GM12878 (cell line): ENCODE measurements around the gene POLR2L. TPM values are rescaled to one million over a fixed set of nuclear protein-coding genes. Genes with fewer than 3 reads are reported as not detected.

Experiments
- ATAC-seq: fragments of 200-7000 bp; cut with Tn5 transposase; 3 replicates; pipeline ENCODE4 v1.9.1; 2020; ENCODE audit warnings: mild to moderate bottlenecking, moderate library complexity
- BruUV-seq: library from RNA; stranded (reverse); fragments of 400-500 nt; replicated peaks from 2 replicates; lab custom pipeline; 2021; lab: Mats Ljungman, UMichigan
- CTCF ChIA-PET: fragments of 300-600 bp; sonication (Branson Sonifier 250); formaldehyde crosslinking; extraction: SDS; loops from one replicate; lab custom pipeline; 2021; ENCODE audit warnings: inconsistent platforms; lab: Yijun Ruan, JAX
- POLR2A ChIA-PET: fragments of 350-600 bp; formaldehyde crosslinking; extraction: SDS; loops from one replicate; lab custom pipeline; 2021; ENCODE audit warnings: inconsistent platforms; lab: Charles Lee
- RAD21 ChIA-PET: fragments of 300-600 bp; sonication (Branson Sonifier 250); formaldehyde crosslinking; loops from one replicate; lab custom pipeline; 2023; ENCODE audit warnings: antibody characterized with exemption; ENCODE audit not compliant: unreplicated experiment; lab: Charles Lee
- SMC1A ChIA-PET: fragments of 300-600 bp; sonication (Branson Sonifier 250); formaldehyde crosslinking; loops from one replicate; lab custom pipeline; 2023; ENCODE audit not compliant: unreplicated experiment, uncharacterized antibody; lab: Charles Lee
- DNase-seq: peaks from one replicate; pipeline ENCODE4 v3.0.0-alpha.2; 2011; ENCODE audit warnings: low read depth, low spot score
- FAIRE-seq: peaks from 3 replicates; lab custom pipeline; 2011; peaks lifted over from hg19 to GRCh38; lab: Jason Lieb, UNC
- H2AFZ ChIP-seq: 2 replicates; pipeline ENCODE4 v1.6.0; 2011; ENCODE audit warnings: low read depth, low read length, control low read depth; ENCODE audit not compliant: control insufficient read depth
- H3K27ac ChIP-seq: 2 replicates; pipeline ENCODE4 v1.5.1; 2011; ENCODE audit warnings: control low read depth; ENCODE audit not compliant: control insufficient read depth, insufficient read depth
- H3K27me3 ChIP-seq, 2 experiments: replicated peaks in 1 of 2; 2 replicates each; pipeline versions ENCODE4 v1.6.0 to v1.6.1; 2011; ENCODE audit warnings: low read length in 1 of 2; ENCODE audit not compliant: control insufficient read depth in 2 of 2, insufficient read depth in 2 of 2
- H3K36me3 ChIP-seq, 2 experiments: 2 replicates each; pipeline ENCODE4 v1.5.1; 2011; ENCODE audit warnings: low read length in 1 of 2; ENCODE audit not compliant: control insufficient read depth in 2 of 2, insufficient read depth in 2 of 2
- H3K4me1 ChIP-seq: 2 replicates; pipeline ENCODE4 v1.6.1; 2011; ENCODE audit warnings: mild to moderate bottlenecking, low read length, moderate library complexity, mixed read lengths; ENCODE audit not compliant: control insufficient read depth, insufficient read depth
- H3K4me2 ChIP-seq: 2 replicates; pipeline ENCODE4 v1.6.0; 2011; ENCODE audit warnings: control low read depth; ENCODE audit not compliant: control insufficient read depth, insufficient read depth
- H3K4me3 ChIP-seq: fragments of 200-600 bp; sonication (generic); 2 replicates; pipeline ENCODE4 v1.5.1; 2016
- H3K79me2 ChIP-seq: 2 replicates; pipeline ENCODE4 v1.6.0; 2011; ENCODE audit warnings: low read length; ENCODE audit not compliant: control insufficient read depth, insufficient read depth
- H3K9ac ChIP-seq: 2 replicates; pipeline ENCODE4 v1.8.0; 2011; ENCODE audit warnings: low read length, control low read depth, mixed read lengths; ENCODE audit not compliant: control insufficient read depth, insufficient read depth
- H3K9me3 ChIP-seq: replicated peaks from 3 replicates; pipeline ENCODE4 v1.5.1; 2011; ENCODE audit warnings: mild to moderate bottlenecking, low read length; ENCODE audit not compliant: control insufficient read depth, insufficient read depth
- H4K20me1 ChIP-seq: 2 replicates; pipeline ENCODE4 v1.6.0; 2011; ENCODE audit not compliant: control insufficient read depth, insufficient read depth
- BHLHE40 ChIP-seq, 2 experiments: fragments of 450-650 bp in 1 of 2; IDR thresholded peaks; 2 replicates each; pipeline ENCODE4 v1.6.1; 2011 to 2017; ENCODE audit warnings: low read depth in 2 of 2, borderline replicate concordance in 1 of 2, improper control_type of control experiment in 1 of 2, low read length in 1 of 2, mild to moderate bottlenecking in 1 of 2
- BMI1 ChIP-seq: fragments of 450-650 bp; IDR thresholded peaks from 2 replicates; pipeline ENCODE4 v1.6.1; 2016; ENCODE audit warnings: mild to moderate bottlenecking, moderate library complexity, borderline replicate concordance
- CEBPB ChIP-seq, 2 experiments: fragments of 150-350 bp in 1 of 2; IDR thresholded peaks; 2 replicates each; pipeline ENCODE4 v1.6.1; 2012 to 2014; ENCODE audit warnings: low read depth in 2 of 2, low read length in 2 of 2, borderline replicate concordance in 1 of 2, inconsistent platforms in 1 of 2
- IRF4 ChIP-seq: IDR thresholded peaks from 2 replicates; pipeline ENCODE4 v1.6.1; 2011; ENCODE audit warnings: low read depth, low read length
- SMC3 ChIP-seq: IDR thresholded peaks from 2 replicates; pipeline ENCODE4 v1.6.1; 2011; ENCODE audit warnings: low read length, improper control_type of control experiment, borderline replicate concordance
- ZNF217 ChIP-seq: fragments of 450-650 bp; IDR thresholded peaks from 2 replicates; pipeline ENCODE4 v1.6.1; 2017; ENCODE audit warnings: antibody characterized with exemption, mild to moderate bottlenecking
- WGBS: methylation state at CpG from one replicate; pipeline ENCODE4 v1.1.6; 2016; ENCODE audit warnings: low lambda C conversion rate; ENCODE audit not compliant: insufficient replicate concordance, insufficient coverage; ENCODE audit errors: missing lambda C conversion rate; 5-methylcytosine and 5-hydroxymethylcytosine counted together
- in situ Hi-C: fragments of 300-500 bp; cut with MboI; formaldehyde crosslinking; loops from 9 replicates; pipeline ENCODE4 v1.14.3; 2018; ENCODE audit warnings: mixed read lengths
- intact Hi-C: fragments of 100-400 bp; cut with micrococcal nuclease; formaldehyde crosslinking; loops from one replicate; pipeline ENCODE4 v1.14.2; 2022; ENCODE audit not compliant: unreplicated experiment
- polyA plus RNA-seq, 11 experiments: library from polyadenylated mRNA; depleted of rRNA in 4 of 11; unstranded in 6 of 11; stranded (reverse) in 5 of 11; fragments of >200 nt; fragmentation: Nextera tagmentation in 4 of 11; fragmentation: Illumina TruSeq in 1 of 11; extraction: Ambion mirVana in 4 of 11; extraction: Trizol in 1 of 11; gene quantifications; 1 replicate in 1 of 11; 2 replicates in 10 of 11; pipeline versions ENCODE4 v1.2.1 to v1.2.3, GENCODE V29; 2011 to 2016; ENCODE audit warnings: inconsistent platforms in 2 of 11, missing spikeins in 2 of 11, low read depth in 1 of 11
- total RNA-seq, 4 experiments: library from RNA; depleted of rRNA in 3 of 4; stranded (reverse); fragments of >200 nt in 3 of 4; fragmentation: Illumina TruSeq in 1 of 4; extraction: Trizol in 1 of 4; gene quantifications; 2 replicates each; pipeline versions ENCODE4 v1.2.1 to v1.2.3, GENCODE V29; 2013 to 2021
- TF ChIP-seq, protein P1 (sequence below): IDR thresholded peaks from 2 replicates; pipeline ENCODE4 v1.6.1; 2011; ENCODE audit warnings: borderline replicate concordance, low read depth, mild to moderate bottlenecking, moderate library complexity, mixed read lengths, low read length; ENCODE audit not compliant: insufficient read depth; ENCODE audit errors: extremely low read length

Gene POLR2L
- total and polyA plus RNA-seq, 10 of the 15 experiments (the other 5 are each of a cell fraction or from before 2014, with no cell fraction given) = 23.1 to 497 (median 125) TPM

DNA sequence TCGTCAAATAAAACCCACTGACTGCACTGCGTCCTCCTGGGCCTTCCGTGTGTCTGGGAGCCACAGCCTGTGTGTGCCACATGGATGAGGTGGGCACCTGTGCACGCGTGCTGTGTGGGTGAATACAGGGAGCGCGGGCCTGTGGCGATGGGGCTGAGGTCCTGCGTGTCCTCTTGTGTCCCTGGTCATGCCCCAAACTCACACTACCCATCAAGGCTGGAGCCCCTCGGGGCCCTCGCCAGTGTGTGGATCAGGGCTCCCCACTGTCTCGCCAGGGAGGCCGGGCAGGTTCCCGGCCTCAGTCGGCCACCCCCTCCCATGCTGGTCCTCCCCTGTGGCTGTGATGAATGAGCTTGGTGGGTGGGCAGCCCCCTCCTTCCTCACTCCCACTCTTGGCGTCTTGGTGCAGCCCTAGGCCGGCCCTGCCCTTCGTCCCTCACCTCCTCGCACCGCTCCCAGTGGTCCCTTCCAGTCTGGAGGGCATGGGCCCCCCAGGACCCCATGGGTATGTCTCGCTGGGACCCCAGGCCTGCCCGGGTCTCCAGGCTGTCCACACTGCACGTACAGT, 10.3 kb downstream of the POLR2L start (continued):
- TF ChIP-seq SMC3 = no peak

DNA sequence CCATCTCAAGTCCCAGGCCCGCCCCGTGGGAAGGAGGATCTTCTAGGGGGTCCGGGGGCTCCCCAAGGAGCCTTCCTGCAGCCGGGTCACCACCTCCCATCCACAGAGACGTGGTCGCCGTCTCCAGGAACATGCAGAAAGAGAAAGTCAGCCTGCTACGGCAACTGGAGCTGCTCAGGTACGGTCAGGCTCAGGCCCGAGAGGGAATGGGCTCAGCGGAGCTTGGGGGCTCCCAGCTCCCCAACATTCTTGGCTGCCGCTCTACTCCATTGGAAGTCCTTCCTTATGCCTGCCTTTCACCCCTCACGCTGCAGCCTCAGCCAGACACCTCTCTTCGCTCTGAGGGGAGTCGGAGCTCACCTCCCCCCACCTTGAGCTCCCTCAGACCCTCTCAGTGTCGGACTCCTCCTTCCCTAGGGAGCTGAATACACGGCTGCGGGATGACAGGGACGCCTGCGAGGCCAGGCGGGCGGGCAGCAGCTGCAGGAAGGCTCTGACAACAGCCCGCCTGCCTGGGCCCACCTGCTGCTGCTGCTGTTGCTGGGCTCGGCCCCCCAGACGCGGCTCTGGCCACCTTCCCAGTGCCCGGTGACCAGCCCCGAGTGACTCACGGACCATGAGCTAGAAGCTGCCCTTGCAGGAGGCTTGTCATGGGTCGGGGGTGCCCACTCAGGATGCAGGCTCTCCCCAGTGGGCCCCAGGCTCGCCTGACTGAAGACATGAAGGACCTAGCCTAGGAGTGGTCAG, 11.0 kb downstream of the POLR2L start:
- intact Hi-C loops = no loop called here
- H3K4me3 ChIP-seq = no peak overlapping the region; the same call in 1 of the 2 replicates
- RAD21 ChIA-PET = interaction anchor here (0.6 to 1.3 kb wide), 3 partner anchors 12 to 98 kb away, joined by 3 read pairs; partner anchors contain the start of gene RPLP2

More for the DNA sequence above, 11.0 kb downstream of the POLR2L start:
- Histone ChIP-seq H2AFZ (no peak overlapping the region), H3K27me3 (no peaks in the 10 kb centered on the region; a peak in 3 of 4 replicates), H3K4me1 (peaks cover 42% of the 10 kb centered on the region), H3K4me2 (no peak overlapping the region; the same call in 1 of the 2 replicates), H3K9me3 (no peaks in the 10 kb centered on the region), H3K79me2 (no peaks in the 10 kb centered on the region), H4K20me1 (no peaks in the 10 kb centered on the region), H3K36me3 (no peaks in the 10 kb centered on the region; a peak in 1 of 4 replicates), H3K27ac (no peak overlapping the region), H3K9ac (no peak overlapping the region)
- no peak for DNase-seq
- ATAC-seq = no peak
- no TSS peak for BruUV-seq
- TF ChIP-seq BMI1 = no peak
- TF ChIP-seq IRF4 = no peak
- TF ChIP-seq ZNF217 = no peak
- TF ChIP-seq CEBPB (IDR thresholded peaks at IDR 0.05; ENCODE audit: borderline replicate concordance in 1 of 2, low read depth in 2 of 2, low read length in 2 of 2) = no peak
- TF ChIP-seq, protein P1, sequence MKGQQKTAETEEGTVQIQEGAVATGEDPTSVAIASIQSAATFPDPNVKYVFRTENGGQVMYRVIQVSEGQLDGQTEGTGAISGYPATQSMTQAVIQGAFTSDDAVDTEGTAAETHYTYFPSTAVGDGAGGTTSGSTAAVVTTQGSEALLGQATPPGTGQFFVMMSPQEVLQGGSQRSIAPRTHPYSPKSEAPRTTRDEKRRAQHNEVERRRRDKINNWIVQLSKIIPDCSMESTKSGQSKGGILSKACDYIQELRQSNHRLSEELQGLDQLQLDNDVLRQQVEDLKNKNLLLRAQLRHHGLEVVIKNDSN = no peak
- TF ChIP-seq BHLHE40 (IDR thresholded peaks at IDR 0.05; ENCODE audit: borderline replicate concordance in 1 of 2, low read depth in 2 of 2, low read length in 1 of 2) = no peak
- no peak for FAIRE-seq
- SMC1A ChIA-PET = no interaction called here
- CTCF ChIA-PET = interaction anchor here (1.1 kb wide), 1 partner anchor 17 kb away, joined by 3 read pairs; no protein-coding TSS in a partner anchor
- POLR2A ChIA-PET = interaction anchor here (0.6 to 5.2 kb wide), 4 partner anchors 9 to 36 kb away, joined by 3 to 33 read pairs (median 13); partner anchors contain the start of genes PNPLA2, POLR2L and TSPAN4
- in situ Hi-C loops = no loop called here
- 58% methylated on average over 26 of the region's 31 CpGs for WGBS
